ENCODE measurements around the gene MYH7. TPM values are rescaled to one million over a fixed set of nuclear protein-coding genes. Genes with fewer than 3 reads are reported as not detected.

Gene MYH7
- polyA plus RNA-seq, 1 donor from 2014 or later: 0.12 TPM

DNA sequence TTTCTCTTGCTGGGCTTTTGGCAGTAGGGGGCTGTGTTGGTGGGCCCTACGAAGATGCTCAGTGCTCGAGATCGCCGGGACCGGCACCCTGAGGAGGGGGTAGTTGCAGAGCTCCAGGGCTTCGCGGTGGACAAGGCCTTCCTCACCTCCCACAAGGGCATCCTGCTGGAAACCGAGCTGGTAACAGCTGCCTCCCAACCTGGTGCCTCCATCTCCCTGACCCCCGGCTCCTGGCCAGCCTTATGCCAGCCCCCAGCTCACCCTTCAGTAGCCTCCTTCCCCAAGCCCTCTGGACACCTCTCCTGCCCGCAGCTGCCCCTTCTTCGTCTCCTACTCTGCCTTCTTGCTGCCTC lies 58.3 kb downstream of the MYH7 start:
- Histone ChIP-seq H3K9me2 (ENCODE audit: insufficient read depth, low read length) (no peaks in the 10 kb centered on the region), H3K27ac (ENCODE audit: low read length) (no peak overlapping the region), H3K4me2 (ENCODE audit: low read length) (no peak overlapping the region), H4K20me1 (ENCODE audit: insufficient read depth) (no peaks in the 10 kb centered on the region), H3K79me2 (replicated peaks; ENCODE audit: insufficient read depth, low read length) (no peaks in the 10 kb centered on the region), H3F3A (ENCODE audit: insufficient read depth, low read length, poor library complexity, severe bottlenecking) (no peaks in the 10 kb centered on the region), H3K9me3 (ENCODE audit: low read length) (no peaks in the 10 kb centered on the region), H3K4me3 (ENCODE audit: low read length) (no peak overlapping the region), H3K9ac (ENCODE audit: low read length) (no peak overlapping the region), H3K27me3 (ENCODE audit: insufficient read depth, low read depth, low read length) (no peaks in the 10 kb centered on the region), H2AFZ (ENCODE audit: low read depth, low read length) (no peak overlapping the region), H3K36me3 (ENCODE audit: insufficient read depth, low read length) (no peaks in the 10 kb centered on the region)
- TF ChIP-seq EP300 (conservative IDR thresholded peaks at IDR 0.05; ENCODE audit: poor library complexity, severe bottlenecking) (no peak), EZH2 (IDR thresholded peaks at IDR 0.05; ENCODE audit: borderline replicate concordance, insufficient read depth, low read length, poor library complexity, severe bottlenecking) (no peak), SMC3 (conservative IDR thresholded peaks at IDR 0.05; ENCODE audit: poor library complexity) (no peak)
- TF ChIP-seq, protein P1, sequence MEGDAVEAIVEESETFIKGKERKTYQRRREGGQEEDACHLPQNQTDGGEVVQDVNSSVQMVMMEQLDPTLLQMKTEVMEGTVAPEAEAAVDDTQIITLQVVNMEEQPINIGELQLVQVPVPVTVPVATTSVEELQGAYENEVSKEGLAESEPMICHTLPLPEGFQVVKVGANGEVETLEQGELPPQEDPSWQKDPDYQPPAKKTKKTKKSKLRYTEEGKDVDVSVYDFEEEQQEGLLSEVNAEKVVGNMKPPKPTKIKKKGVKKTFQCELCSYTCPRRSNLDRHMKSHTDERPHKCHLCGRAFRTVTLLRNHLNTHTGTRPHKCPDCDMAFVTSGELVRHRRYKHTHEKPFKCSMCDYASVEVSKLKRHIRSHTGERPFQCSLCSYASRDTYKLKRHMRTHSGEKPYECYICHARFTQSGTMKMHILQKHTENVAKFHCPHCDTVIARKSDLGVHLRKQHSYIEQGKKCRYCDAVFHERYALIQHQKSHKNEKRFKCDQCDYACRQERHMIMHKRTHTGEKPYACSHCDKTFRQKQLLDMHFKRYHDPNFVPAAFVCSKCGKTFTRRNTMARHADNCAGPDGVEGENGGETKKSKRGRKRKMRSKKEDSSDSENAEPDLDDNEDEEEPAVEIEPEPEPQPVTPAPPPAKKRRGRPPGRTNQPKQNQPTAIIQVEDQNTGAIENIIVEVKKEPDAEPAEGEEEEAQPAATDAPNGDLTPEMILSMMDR (IDR thresholded peaks at IDR 0.05; ENCODE audit: poor library complexity, severe bottlenecking): no peak

DNA sequence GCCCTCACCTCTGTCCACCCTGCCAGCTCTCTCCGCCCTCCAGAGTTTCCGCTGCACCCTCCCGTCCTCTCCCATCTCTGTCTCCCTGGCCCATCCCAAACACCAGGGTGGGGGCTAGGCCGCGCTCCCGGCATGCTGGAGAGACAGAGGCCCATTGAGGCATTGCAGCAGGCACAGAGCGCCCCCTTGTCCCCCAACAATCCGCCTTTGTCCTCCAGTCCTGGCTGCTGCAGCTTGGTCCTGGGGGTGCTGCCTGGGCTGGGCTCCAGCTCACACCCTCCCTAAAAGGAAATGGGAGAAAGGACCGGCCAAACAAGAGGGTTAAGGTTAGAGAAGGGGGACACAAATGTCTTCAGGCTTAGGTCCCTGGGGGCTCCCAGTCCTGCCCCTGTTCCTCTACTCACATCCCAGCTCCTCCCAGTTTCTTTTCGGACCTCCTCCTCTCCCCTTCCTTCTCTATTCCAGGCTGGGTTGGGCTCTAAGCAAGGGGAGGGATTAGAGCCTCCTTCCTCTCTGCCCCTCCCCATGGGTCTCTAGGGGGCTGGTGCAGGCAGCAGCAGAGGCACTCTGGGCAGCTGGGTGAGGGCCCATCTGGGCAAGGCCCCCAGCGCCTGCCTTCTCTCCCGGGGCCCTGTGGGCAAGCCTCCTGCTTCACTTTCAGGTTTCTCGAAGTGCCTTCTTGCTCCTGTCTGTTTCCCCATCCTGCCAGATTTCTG lies 58.8 kb downstream of the MYH7 start, which contains the start of gene CMTM5:
Gene CMTM5 (plus strand): TSS at position 565 of the 716 bp plus-strand sequence. CDS start 206 bp downstream, outside the sequence.
- Histone ChIP-seq H3K79me2 (replicated peaks; ENCODE audit: insufficient read depth, low read length) (no peaks in the 10 kb centered on the region), H3K4me3 (ENCODE audit: low read length) (no peak within 1 kb of the TSS), H2AFZ (ENCODE audit: low read depth, low read length) (no peak within 1 kb of the TSS), H4K20me1 (ENCODE audit: insufficient read depth) (no peaks in the 10 kb centered on the region), H3K4me2 (ENCODE audit: low read length) (no peak within 1 kb of the TSS), H3K9ac (ENCODE audit: low read length) (no peak within 1 kb of the TSS), H3K9me2 (ENCODE audit: insufficient read depth, low read length) (no peaks in the 10 kb centered on the region), H3K9me3 (ENCODE audit: low read length) (no peaks in the 10 kb centered on the region), H3F3A (ENCODE audit: insufficient read depth, low read length, poor library complexity, severe bottlenecking) (no peaks in the 10 kb centered on the region), H3K27ac (ENCODE audit: low read length) (no peak within 1 kb of the TSS), H3K27me3 (ENCODE audit: insufficient read depth, low read depth, low read length) (no peaks in the 10 kb centered on the region), H3K36me3 (ENCODE audit: insufficient read depth, low read length) (no peaks in the 10 kb centered on the region)
- no peak for TF ChIP-seq TAF1 (IDR thresholded peaks at IDR 0.05; ENCODE audit: low read depth)
- TF ChIP-seq, protein P2, sequence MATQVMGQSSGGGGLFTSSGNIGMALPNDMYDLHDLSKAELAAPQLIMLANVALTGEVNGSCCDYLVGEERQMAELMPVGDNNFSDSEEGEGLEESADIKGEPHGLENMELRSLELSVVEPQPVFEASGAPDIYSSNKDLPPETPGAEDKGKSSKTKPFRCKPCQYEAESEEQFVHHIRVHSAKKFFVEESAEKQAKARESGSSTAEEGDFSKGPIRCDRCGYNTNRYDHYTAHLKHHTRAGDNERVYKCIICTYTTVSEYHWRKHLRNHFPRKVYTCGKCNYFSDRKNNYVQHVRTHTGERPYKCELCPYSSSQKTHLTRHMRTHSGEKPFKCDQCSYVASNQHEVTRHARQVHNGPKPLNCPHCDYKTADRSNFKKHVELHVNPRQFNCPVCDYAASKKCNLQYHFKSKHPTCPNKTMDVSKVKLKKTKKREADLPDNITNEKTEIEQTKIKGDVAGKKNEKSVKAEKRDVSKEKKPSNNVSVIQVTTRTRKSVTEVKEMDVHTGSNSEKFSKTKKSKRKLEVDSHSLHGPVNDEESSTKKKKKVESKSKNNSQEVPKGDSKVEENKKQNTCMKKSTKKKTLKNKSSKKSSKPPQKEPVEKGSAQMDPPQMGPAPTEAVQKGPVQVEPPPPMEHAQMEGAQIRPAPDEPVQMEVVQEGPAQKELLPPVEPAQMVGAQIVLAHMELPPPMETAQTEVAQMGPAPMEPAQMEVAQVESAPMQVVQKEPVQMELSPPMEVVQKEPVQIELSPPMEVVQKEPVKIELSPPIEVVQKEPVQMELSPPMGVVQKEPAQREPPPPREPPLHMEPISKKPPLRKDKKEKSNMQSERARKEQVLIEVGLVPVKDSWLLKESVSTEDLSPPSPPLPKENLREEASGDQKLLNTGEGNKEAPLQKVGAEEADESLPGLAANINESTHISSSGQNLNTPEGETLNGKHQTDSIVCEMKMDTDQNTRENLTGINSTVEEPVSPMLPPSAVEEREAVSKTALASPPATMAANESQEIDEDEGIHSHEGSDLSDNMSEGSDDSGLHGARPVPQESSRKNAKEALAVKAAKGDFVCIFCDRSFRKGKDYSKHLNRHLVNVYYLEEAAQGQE (IDR thresholded peaks at IDR 0.05; ENCODE audit: borderline replicate concordance): no peak
- no peak for TF ChIP-seq MXI1 (conservative IDR thresholded peaks at IDR 0.05; ENCODE audit: poor library complexity, severe bottlenecking)
- no peak for TF ChIP-seq EP300 (conservative IDR thresholded peaks at IDR 0.05; ENCODE audit: poor library complexity, severe bottlenecking)
- TF ChIP-seq RAD21 (conservative IDR thresholded peaks at IDR 0.05): no peak
- no peak for TF ChIP-seq SMC3 (conservative IDR thresholded peaks at IDR 0.05; ENCODE audit: poor library complexity)
- TF ChIP-seq POLR2AphosphoS5 (IDR thresholded peaks at IDR 0.05): no peak

Data from neural cell (in vitro differentiated cells).